Measurements from ENCODE around the gene HOXD13.

The HOXD13 gene

DNA sequence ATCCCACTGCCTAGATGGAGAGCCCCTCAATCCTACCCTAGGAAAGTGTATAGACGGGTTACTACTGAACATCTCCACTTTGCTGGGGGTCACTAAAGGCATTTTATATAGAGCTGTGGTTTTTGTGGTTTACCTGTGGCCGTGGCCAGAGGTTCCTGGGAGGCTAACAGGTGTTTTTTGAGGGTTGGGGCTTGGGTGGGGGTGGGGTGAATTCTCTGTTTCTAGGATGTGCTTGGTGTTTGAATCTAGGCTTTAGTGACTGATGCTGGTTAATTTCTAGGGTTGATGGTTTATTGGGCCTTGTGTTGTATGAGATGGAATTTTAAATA is 44.7 kb downstream of the HOXD13 start:
- TF ChIP-seq POLR2AphosphoS5 (IDR thresholded peaks at IDR 0.05; ENCODE audit: low read depth, low read length) = no peak
- TF ChIP-seq FOXP2 (optimal IDR thresholded peaks at IDR 0.05; ENCODE audit: borderline replicate concordance, extremely low read depth, extremely low read length, insufficient read depth) = no peak
- no peak for TF ChIP-seq REST (IDR thresholded peaks at IDR 0.05; ENCODE audit: insufficient read depth in 1 of 2, low read depth in 2 of 2, low read length in 2 of 2)
- TF ChIP-seq TAF1 (IDR thresholded peaks at IDR 0.05; ENCODE audit: borderline replicate concordance, insufficient read depth, low read length) = no peak
- no peak for TF ChIP-seq SIN3A (IDR thresholded peaks at IDR 0.05; ENCODE audit: borderline replicate concordance, insufficient read depth, low read length)

- TF ChIP-seq REST (IDR thresholded peaks at IDR 0.05; ENCODE audit: insufficient read depth in 1 of 2, low read depth in 2 of 2, low read length in 2 of 2) (no peak), TAF1 (IDR thresholded peaks at IDR 0.05; ENCODE audit: borderline replicate concordance, insufficient read depth, low read length) (no peak), FOXP2 (optimal IDR thresholded peaks at IDR 0.05; ENCODE audit: borderline replicate concordance, extremely low read depth, extremely low read length, insufficient read depth) (no peak)
These were observed 45.4 kb downstream of the HOXD13 start for GRCh38 chr2:176137906-176138305.

DNA sequence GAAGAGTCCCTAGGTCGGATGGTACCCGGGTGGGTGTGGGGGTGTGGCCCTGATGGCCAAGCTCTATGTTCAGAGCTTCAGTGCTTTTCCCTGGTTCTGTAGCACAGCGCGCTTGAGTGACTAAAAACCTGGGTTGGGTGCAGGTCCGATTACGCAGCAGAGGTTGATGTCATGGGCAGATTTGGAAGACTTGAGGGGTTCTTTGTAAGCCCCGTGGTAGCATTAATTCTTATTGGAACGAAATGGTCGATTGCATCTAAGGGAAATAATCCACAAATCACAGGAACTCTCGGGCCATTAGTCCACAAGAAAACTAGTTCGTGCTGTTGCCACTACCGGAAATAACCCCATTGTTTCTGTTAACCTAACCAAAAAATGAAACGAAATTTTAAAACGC is 46.0 kb downstream of the HOXD13 start:
- no peak for TF ChIP-seq FOXP2 (optimal IDR thresholded peaks at IDR 0.05; ENCODE audit: borderline replicate concordance, extremely low read depth, extremely low read length, insufficient read depth)
- TF ChIP-seq TAF1 (IDR thresholded peaks at IDR 0.05; ENCODE audit: borderline replicate concordance, insufficient read depth, low read length) = no peak
- no peak for TF ChIP-seq SIN3A (IDR thresholded peaks at IDR 0.05; ENCODE audit: borderline replicate concordance, insufficient read depth, low read length)
- no peak for TF ChIP-seq POLR2AphosphoS5 (IDR thresholded peaks at IDR 0.05; ENCODE audit: low read depth, low read length)
- no peak for TF ChIP-seq REST (IDR thresholded peaks at IDR 0.05; ENCODE audit: insufficient read depth in 1 of 2, low read depth in 2 of 2, low read length in 2 of 2)

DNA sequence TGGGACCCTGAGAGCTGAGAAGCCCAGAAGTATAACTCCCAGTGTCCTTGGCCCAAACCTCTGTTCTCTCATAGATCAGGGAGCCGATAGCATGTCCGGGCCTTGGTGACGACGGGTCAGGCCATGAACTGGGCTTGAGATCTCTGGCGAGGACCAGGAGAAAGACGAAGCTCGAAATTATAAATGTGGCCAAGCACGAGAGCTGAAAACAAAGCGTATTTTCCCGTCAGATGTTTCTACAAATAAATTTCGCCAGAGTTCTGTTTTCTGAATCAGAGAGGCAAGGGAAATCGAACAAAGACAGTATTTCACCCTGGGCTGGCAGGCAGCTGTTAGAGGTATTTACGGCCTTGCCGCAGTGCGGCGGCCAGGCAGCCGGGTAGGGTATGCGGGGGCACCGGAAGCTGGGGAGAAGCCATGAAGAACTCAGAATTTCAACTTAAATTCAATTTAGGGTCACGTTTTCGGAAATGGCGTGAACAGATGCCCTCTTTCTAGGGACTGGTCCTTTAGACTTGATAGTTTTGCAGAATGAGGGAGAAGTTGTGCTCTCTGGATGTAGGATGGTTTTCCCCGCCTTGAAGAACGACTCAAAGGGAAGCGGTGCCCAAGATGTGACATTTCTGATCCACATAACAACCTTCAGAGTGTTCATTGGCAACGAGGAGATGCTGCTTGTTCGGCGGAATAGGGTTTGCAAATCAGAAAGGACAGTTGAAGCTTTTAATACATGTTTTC is 46.6 kb downstream of the HOXD13 start:
- TF ChIP-seq FOXP2 (optimal IDR thresholded peaks at IDR 0.05; ENCODE audit: borderline replicate concordance, extremely low read depth, extremely low read length, insufficient read depth) (no peak), REST (IDR thresholded peaks at IDR 0.05; ENCODE audit: insufficient read depth in 1 of 2, low read depth in 2 of 2, low read length in 2 of 2) (no peak), TAF1 (IDR thresholded peaks at IDR 0.05; ENCODE audit: borderline replicate concordance, insufficient read depth, low read length) (no peak), SIN3A (IDR thresholded peaks at IDR 0.05; ENCODE audit: borderline replicate concordance, insufficient read depth, low read length) (no peak), POLR2AphosphoS5 (IDR thresholded peaks at IDR 0.05; ENCODE audit: low read depth, low read length) (no peak)

Measured in PFSK-1 (cell line).